Measurements from ENCODE around the gene SCLT1.
"Not testable (repeated sequence)": the region's sequence is repeated elsewhere in the genome, so short reads cannot be mapped to it uniquely, and the experiment has no call there.

SCLT1 gene

DNA sequence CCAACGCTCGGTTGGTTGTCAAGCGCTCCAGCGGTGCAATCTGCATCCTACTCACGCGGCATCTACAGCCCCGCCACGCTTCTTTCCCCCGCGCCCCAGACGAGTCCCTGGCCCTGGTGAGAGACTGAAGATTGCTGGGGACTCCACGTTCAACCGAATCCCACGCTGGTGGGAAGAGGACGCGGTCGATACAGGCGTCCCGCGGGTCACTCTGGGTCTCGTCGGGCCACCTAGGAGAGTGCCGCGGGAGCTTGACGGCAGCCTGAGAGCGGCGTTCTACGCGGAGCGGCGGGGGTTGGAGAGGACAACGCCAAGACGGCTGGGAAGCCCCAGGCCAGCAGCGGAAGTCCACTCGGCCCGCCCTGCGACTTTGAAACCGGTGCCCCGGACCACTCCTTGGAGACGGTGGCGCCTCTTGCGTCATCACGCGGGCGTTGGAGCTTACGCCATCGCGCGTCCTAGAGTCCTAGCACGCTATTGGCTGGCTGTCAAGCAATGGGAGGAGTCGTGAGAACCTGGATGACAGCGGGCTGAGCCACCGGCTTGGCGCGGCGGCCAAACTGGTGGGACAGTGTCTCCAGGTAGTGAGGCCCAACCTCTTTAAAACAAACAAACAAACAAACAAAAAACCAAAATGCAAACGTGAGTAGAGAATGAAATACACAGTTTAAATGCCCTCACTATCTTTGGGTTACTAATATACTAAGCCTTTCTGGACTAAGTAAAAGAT is at the start of gene SCLT1:
SCLT1 (minus strand) TSS at position 349 of the 730 bp plus-strand sequence. CDS start 436 bp downstream, outside the sequence.
- DNase-seq = peak; percentile 98

DNA sequence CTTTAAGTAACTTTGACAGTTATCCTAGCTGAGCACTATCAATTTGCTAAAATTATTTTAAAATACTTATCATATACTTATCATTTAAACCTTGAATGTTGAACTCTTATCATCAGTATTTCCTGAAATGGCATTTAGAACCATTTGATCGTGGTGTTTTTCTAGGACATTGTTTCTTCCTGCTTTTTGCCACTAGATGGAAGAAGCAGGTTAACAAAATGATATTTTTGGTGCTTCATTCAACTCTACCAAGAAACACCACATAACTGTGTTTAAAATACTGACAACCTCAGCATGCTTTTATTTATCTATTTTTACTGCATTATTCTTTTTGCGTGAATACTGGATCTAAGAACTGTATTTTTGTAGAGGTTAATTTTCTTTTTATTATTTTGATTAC is 47.2 kb upstream of the SCLT1 start:
- DNase-seq = no peak

DNA sequence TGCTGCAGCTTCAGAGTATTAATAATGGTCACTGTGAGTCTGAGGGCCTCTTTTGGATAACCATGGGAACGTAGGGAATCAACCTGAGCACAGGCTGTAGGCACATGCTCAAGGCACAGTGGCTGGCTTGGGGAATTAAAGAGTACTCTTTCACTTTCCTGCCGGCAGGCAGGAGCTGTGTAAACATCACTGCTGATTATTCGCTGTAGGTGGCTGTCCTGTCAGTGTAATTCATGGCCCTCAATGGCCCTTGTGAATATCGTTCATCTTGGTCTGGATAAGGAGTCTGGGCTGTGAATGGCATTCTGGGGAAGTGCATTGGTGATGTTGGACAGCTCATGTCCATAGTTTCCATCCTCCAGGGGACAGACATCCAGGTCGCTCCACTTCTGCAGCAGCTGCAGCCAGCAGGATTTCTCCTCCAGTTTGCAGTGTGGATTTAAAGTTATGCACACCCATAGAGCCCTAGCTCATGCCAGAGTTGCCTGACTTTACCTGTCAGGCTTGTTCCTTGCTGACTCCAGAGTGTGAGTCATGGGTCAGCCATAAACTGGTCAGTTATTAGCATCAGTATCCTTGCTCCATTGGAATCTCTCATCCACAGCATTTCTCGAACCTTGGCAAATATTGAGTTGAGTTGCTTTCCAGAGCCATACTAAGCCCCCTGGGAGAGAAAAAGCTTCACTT is 45.6 kb upstream of the SCLT1 start:
- no peak for DNase-seq

DNA sequence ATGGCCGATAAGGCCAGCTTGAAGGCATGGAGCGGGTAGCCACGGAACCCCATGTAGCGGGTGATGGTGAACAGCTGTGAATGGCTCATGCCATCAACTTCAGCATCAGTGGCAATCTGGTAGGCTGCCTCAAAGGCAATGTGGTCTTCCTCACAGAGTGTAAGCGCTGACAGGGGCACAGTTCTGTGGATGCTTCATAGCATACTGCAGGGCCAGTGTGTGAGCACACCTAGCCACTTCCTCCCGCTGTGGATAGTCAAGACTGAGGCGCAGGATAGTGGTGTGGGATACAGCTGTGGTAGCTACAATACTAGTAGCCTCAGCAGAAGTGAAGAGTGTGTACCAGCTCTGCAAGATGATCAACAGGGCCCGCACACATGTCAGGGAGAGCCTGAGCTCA is 43.1 kb upstream of the SCLT1 start:
- no peak for DNase-seq

- no peak for DNase-seq
Measured at GRCh38 chr4:129131343-129131742, 38.0 kb upstream of the SCLT1 start.

DNA sequence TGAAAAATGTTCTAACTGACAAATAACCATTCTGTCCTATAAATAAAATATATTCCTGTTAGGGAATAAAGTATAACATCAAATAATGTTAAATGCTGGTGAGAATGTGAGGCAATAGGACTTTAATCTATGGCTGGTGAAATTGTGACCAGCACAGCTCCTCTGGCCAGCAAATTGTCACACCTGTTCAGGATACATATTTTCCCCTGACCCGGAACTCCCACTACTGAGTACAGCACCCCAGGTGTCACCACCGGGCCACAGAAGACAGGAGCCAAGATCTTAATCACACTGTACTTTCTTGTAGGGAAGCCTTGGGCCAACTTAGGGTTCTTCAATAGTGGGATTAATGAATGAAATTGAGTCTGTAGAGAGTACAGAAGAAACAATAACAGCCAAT is 35.8 kb upstream of the SCLT1 start:
- no peak for DNase-seq

- not testable (repeated sequence) for DNase-seq
Measured at GRCh38 chr4:129126614-129127013, 33.3 kb upstream of the SCLT1 start.

DNA sequence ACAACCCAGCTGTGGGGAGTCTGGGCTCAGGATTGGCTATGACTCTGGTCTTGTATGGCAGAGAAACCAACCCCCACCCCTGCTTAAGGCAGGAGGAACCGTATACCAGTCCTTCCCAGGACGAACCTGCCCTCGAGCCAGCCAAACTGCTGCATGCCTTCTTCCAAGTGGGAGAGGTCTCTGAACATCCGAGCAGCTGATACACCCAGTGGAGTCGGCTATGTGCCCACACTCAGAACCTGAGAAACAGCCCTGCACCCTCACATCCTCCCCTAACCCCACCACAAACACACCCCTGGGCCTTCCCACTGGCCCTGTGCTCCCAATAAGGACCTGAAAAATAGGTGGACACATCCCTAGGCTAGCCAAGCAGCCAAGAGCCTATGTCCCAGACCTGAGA is 24.4 kb upstream of the SCLT1 start:
- DNase-seq = no peak

DNA sequence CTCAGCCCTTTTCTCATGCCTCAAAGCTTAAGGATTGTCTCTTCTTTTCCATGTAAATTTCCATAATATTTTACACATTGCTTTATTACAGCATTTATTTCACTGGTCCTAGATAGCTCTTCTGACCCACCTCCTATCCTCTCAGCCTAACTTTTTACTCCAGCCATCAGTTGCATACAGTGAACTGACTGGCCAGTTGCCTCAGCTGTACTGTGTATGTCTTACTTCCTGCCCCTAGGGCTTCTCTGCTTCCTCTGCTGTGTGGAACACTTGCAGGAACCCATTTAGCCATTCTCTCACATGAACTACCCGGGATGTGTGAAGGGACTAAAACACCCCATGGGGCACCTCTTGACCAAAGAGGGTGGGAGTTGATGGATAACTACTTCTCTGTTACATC is 20.6 kb upstream of the SCLT1 start:
- no peak for DNase-seq

DNA sequence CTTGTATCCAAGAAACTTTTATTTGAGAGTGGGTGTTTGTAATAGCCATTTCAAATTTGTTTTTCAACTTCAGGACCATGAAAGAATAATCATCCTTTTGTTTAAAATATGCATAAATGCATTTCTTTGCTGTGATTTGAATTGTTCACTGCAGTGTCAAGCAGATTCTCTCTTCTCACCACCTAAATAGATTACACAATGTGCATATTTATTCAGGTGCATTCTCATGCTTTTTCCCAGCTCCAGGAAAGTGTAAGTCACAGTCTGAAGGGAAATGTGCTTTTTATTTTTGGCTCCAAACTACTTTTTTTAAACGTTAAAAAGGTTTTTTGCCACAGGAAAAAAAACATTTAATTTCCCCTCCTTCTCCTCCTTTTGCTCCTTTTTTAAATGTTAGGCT is 20.1 kb upstream of the SCLT1 start:
- no peak for DNase-seq

DNA sequence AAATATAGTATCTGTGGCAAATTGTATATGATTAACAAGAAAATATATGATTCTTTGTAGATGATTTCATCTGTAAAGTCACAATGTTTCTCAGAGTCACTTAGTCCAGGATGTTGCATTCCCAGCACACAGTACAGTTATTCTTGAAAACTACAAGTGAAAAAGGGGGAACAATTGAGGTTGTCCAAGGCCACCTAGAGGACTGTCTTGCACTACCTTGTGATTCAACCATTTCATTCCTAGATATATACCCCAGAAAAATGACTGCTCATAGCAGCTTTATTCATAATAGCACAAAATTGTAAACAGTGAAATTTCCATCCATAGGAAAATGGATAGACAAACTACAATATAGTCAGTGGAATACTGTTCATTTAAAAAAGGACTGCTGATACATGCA is 18.6 kb upstream of the SCLT1 start:
- DNase-seq = no peak

GRCh38 chr4:129110931-129111330 is 17.6 kb upstream of the SCLT1 start:
- no peak for DNase-seq

DNA sequence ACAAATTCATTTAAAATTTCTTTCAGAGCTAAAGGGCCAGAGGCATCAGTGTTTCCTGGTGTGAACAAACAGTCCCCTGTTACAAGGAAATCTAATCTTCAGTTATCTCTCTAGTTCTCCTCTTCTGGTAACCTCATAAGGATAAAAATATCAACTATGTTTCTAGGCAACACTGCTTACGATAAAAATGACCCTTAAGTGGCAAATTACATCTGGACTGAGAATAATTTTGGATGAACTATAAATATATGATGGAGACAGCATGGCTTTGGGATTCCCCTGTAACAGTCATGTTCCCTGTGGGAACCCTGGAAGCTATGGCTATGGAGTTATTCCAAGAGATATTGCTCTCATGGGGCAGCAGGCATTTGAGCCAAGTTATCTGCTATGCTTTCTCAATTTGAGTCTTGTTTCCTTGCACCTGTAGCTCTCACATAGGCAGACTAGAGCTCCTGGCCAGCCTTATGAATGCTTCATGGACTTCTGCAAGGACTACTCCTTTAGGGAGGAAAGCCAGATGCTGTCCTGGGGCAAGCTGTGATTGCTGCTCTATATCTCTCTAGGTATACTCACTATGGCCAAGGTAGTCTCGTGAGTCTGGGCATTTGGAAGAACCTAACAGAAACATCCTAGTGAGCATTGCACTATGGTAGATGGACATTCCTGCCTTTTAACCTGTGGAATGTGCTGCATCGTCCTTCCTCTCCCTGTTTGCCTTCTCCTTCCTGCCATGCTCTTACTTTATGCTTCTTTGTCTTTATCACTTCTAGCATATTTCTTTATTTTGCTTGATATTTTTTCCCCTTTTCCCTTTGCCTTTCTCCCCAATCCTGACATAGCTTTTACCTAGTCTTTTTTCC is 16.9 kb upstream of the SCLT1 start:
- DNase-seq = no peak

GRCh38 chr4:129098531-129099001 is 5.2 kb upstream of the SCLT1 start:
- no peak for DNase-seq

DNA sequence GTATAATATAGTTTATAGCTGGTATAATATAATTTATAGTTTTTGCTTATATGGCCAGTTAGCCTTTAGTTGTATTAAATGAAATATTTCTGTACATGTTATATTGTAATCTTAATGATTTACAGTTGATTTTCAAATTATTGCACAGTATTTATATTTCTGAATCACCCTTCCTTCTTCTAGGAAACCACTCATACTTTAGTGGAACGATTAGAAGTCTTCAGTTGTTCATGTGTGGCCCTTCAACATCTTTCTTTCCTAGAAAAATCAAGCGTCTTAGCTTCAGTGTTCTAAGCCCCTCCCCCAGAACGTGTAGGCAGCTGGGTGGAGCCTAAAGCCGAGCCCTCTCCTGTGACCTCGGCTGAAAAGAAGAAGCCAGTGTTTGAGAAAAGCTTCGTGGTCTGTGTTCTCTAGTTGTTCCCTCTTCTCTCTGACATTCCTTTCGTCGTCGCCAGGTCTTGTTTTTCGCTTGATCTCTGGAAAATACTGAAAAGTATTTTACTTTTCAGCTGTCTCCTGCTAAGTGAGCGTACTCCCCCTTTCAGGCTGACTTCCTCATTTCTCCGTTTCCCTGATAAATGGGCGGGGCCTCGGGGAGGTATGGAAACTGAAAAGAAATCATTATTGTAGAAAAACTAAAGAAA is 2.6 kb upstream of the SCLT1 start, which contains the start of gene C4orf33:
C4orf33 (plus strand) TSS at position 342 of the 644 bp plus-strand sequence. CDS start 6,459 bp downstream, outside the sequence.
- DNase-seq = peak; percentile 78

DNA sequence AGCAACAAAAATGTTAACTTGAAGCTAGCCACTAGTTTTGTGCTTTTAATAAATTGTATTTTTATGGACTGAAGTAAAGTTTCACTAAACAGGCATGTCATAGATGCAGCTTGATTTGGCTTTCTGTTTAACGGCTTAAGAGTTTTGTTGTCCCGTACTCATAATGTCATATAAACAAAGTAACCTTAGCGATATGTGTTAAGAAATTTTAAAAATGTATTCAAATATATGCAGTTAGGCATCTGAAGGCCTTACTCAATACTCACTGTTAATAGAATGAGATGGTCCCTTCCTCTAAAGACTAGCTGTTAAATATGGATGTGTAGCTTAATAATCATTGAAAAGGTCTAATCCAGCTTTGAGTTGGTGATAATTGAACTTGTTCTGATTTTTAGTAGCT is 1.0 kb upstream of the SCLT1 start:
- DNase-seq = no peak

- no peak for DNase-seq
Measured at GRCh38 chr4:129092631-129093190, 628 bp downstream of the SCLT1 start.

- DNase-seq = no peak
Measured at GRCh38 chr4:129087516-129087915, 5.8 kb downstream of the SCLT1 start.

DNA sequence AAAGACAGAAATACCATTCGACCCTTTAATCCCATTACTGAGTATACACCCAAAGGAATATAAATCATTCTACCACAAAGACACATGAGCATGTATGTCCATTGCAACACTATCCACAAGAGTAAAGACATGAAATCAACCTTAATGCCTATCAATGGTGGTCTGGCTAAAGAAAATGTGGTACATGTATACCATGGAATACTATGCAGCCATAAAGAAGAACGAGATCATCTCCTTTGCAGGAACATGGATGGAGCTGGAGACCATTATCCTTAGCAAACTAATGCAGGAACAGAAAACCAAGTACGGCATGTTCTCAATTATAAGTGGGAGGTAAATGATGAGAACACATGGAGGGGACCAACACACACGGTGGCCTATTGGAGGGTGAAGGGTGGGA is 7.9 kb downstream of the SCLT1 start:
- DNase-seq = no peak

GRCh38 chr4:129082302-129082701 is 11.0 kb downstream of the SCLT1 start:
- DNase-seq = no peak

- DNase-seq = no peak
Measured at GRCh38 chr4:129080129-129080528, 13.2 kb downstream of the SCLT1 start.

GRCh38 chr4:129077326-129077725 is 16.0 kb downstream of the SCLT1 start:
- no peak for DNase-seq

All from right hindlimb (tissue), 1 donor.